Measurements from ENCODE around the gene ZDHHC12.

GRCh38 chr9:128731093-128731492 lies 7.2 kb upstream of the ZDHHC12 start:
- TF ChIP-seq CTCF (conservative IDR thresholded peaks at IDR 0.05) (no peak), ZFX (IDR thresholded peaks at IDR 0.05) (no peak)
